D721Med (cell line): ENCODE data around the gene MND1.
"Not testable (repeated sequence)": the region's sequence is repeated elsewhere in the genome, so short reads cannot be mapped to it uniquely, and the experiment has no call there.

Experiments
- DNase-seq: peaks from one replicate; pipeline ENCODE4 v3.0.0; 2011; ENCODE audit warnings: low spot score; ENCODE audit not compliant: insufficient read length
- FAIRE-seq: peaks from 2 replicates; lab custom pipeline; 2011; peaks lifted over from hg19 to GRCh38; lab: Jason Lieb, UNC
- TF ChIP-seq, protein P1 (sequence below): IDR thresholded peaks from 2 replicates; pipeline ENCODE4 v1.5.1; 2012; ENCODE audit warnings: mild to moderate bottlenecking, control low read depth; ENCODE audit not compliant: insufficient read depth; ENCODE audit errors: missing control alignments

The MND1 gene

DNA sequence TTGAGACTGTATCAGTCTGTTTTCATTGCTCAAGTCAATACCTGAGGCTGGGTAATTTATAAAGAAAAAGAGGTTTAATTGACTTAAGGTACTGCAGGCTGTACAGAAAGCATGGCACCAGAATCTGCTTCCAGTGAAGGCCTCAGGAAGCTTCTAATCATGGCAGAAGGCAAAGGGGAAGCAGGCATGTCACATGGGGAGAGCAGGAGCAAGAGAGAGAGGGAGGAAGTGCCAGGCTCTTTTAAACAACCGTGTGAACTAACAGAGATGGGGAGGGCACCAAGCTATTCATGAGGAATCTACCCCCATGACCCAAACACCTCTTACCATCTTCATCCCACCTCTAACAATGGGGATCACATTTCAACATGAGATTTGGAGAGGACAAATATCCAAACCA lies 114.5 kb downstream of the MND1 start:
- FAIRE-seq (no peak), DNase-seq (no peak)
- TF ChIP-seq, protein P1, sequence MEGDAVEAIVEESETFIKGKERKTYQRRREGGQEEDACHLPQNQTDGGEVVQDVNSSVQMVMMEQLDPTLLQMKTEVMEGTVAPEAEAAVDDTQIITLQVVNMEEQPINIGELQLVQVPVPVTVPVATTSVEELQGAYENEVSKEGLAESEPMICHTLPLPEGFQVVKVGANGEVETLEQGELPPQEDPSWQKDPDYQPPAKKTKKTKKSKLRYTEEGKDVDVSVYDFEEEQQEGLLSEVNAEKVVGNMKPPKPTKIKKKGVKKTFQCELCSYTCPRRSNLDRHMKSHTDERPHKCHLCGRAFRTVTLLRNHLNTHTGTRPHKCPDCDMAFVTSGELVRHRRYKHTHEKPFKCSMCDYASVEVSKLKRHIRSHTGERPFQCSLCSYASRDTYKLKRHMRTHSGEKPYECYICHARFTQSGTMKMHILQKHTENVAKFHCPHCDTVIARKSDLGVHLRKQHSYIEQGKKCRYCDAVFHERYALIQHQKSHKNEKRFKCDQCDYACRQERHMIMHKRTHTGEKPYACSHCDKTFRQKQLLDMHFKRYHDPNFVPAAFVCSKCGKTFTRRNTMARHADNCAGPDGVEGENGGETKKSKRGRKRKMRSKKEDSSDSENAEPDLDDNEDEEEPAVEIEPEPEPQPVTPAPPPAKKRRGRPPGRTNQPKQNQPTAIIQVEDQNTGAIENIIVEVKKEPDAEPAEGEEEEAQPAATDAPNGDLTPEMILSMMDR, result no peak

DNA sequence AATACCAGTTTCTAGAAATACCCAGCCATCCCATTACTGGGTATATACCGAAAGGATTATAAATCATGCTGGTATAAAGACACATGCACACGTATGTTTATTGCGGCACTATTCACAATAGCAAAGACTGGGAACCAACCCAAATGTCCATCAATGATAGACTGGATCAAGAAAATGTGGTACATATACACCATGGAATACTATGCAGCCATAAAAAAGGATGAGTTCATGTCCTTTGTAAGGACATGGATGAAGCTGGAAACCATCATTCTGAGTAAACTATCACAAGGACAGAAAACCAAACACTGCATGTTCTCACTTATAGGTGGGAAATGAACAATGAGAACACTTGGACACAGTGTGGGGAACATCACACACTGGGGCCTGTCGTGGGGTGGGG lies 117.1 kb downstream of the MND1 start:
- DNase-seq, FAIRE-seq: not testable (repeated sequence)

DNA sequence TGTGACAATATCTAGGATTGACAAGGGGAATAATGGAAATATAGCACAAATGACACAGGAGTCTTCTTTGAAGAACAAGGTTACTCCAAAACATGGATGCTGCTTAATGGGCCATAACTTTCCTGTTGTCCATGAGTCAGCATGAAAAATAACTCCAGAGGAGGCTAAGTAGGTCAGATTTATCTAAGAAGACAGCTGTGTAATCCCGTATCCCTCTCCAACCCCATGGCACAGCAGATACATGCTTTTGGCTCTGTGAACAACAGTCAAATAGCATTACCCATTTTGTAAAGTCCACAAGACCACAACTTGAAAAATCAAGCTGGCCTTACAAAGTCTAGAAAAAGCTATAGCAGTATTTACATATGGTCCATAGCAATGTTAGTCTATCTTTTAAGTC lies 119.6 kb downstream of the MND1 start:
- DNase-seq, result no peak
- FAIRE-seq, result no peak
- TF ChIP-seq, protein P1, result no peak
